ENCODE measurements around the gene PXYLP1. TPM values are rescaled to one million over a fixed set of nuclear protein-coding genes. Genes with fewer than 3 reads are reported as not detected.
A peak's percentile ranks its signal among the peaks of the same experiment; 100 is the strongest.

PXYLP1 gene
- total RNA-seq, 4 donors from 2014 or later, result 7.1 to 13.4 (median 10.3) TPM

- Histone ChIP-seq H3K9me3 (no peaks in the 10 kb centered on the region), H3K27me3 (no peaks in the 10 kb centered on the region), H3K27ac (no peak overlapping the region), H3K36me3 (no peaks in the 10 kb centered on the region), H3K4me3 (replicated peaks in 1 of 3) (no peak overlapping the region), H3K4me1 (peaks cover 0 to 11% of the 10 kb centered on the region in 2 donors)
- TF ChIP-seq CTCF (IDR thresholded peaks at IDR 0.05) (no peak), POLR2A (IDR thresholded peaks at IDR 0.05) (no peak)
- intact Hi-C loops (cut with DNase I), result loop anchor here (5.0 kb wide), 1 partner anchor 47 kb away; no protein-coding TSS in a partner anchor
- WGBS, 2 donors, result 97% methylated on average over 11 of the region's 11 CpGs
- no peak for DNase-seq
These were observed 1.3 kb upstream of the PXYLP1 start for GRCh38 chr3:141230293-141230692.

GRCh38 chr3:141231952-141232823, 563 bp downstream of the PXYLP1 start:
- intact Hi-C loops (cut with DNase I), result loop anchor here (5.0 kb wide), 1 partner anchor 45 kb away; no protein-coding TSS in a partner anchor
- peak; percentile 67 to 68 for DNase-seq
- WGBS, 2 donors, result 3 to 7% methylated on average over 28 to 38 of the region's 71 CpGs

GRCh38 chr3:141233457-141234161, 2.0 kb downstream of the PXYLP1 start:
- H3K36me3 ChIP-seq, result no peaks in the 10 kb centered on the region
- TF ChIP-seq CTCF (IDR thresholded peaks at IDR 0.05), result no peak
- no peak for TF ChIP-seq POLR2A (IDR thresholded peaks at IDR 0.05)
- no peaks in the 10 kb centered on the region for H3K9me3 ChIP-seq
- peaks cover 8 to 23% of the 10 kb centered on the region in 2 donors for H3K4me1 ChIP-seq
- 90 to 95% methylated on average over 9 of the region's 9 CpGs for WGBS, 2 donors
- H3K4me3 ChIP-seq (replicated peaks in 1 of 3), result no peak overlapping the region
- intact Hi-C loops (cut with DNase I), result loop anchor here (5.0 kb wide), 1 partner anchor 44 kb away; no protein-coding TSS in a partner anchor
- no peak for DNase-seq
- no peaks in the 10 kb centered on the region for H3K27me3 ChIP-seq
- no peak overlapping the region for H3K27ac ChIP-seq

More at GRCh38 chr3:141231952-141232823, 563 bp downstream of the PXYLP1 start:
- H3K27me3 ChIP-seq, result no peaks in the 10 kb centered on the region
- no peaks in the 10 kb centered on the region for H3K36me3 ChIP-seq
- peak overlapping the region in 2 of 3 donors; percentile 45 to 64 for H3K27ac ChIP-seq
- H3K4me3 ChIP-seq (replicated peaks in 1 of 3), result peak overlapping the region; percentile 15 to 92 (median 52)
- TF ChIP-seq POLR2A (IDR thresholded peaks at IDR 0.05) (no peak), CTCF (IDR thresholded peaks at IDR 0.05) (peak in 2 of 6 experiments; percentile 15 to 20)
- H3K9me3 ChIP-seq, result no peaks in the 10 kb centered on the region
- peaks cover 0 to 11% of the 10 kb centered on the region in 2 donors for H3K4me1 ChIP-seq

- DNase-seq, result no peak
- intact Hi-C loops (cut with DNase I), result loop anchor here (5.0 kb wide), 1 partner anchor 43 kb away; no protein-coding TSS in a partner anchor
- Histone ChIP-seq H3K9me3 (no peaks in the 10 kb centered on the region), H3K4me3 (replicated peaks in 1 of 3) (no peak overlapping the region), H3K36me3 (no peaks in the 10 kb centered on the region), H3K27me3 (no peaks in the 10 kb centered on the region), H3K4me1 (peaks cover 14 to 30% of the 10 kb centered on the region in 2 donors), H3K27ac (no peak overlapping the region)
- 90 to 92% methylated on average over 3 of the region's 3 CpGs for WGBS, 2 donors
- TF ChIP-seq POLR2A (IDR thresholded peaks at IDR 0.05) (no peak), CTCF (IDR thresholded peaks at IDR 0.05) (no peak)
These were observed 2.7 kb downstream of the PXYLP1 start for GRCh38 chr3:141234283-141234682.

Data from thyroid gland (tissue), 4 donors.